Spleen (tissue), 11 donors: ENCODE measurements around the gene ATF5. TPM values are rescaled to one million over a fixed set of nuclear protein-coding genes. Genes with fewer than 3 reads are reported as not detected.
A peak's percentile ranks its signal among the peaks of the same experiment; 100 is the strongest.

Experiments
- DNase-seq: peaks from one replicate; pipeline ENCODE4 v3.0.0-alpha.2; 2020
- H3K27ac ChIP-seq, 8 donors: fragments of 200-600 bp; sonication (generic) in 7 of 8; 1 replicate in 4 of 8; 2 replicates in 4 of 8; pipeline versions ENCODE4 v1.5.0 to v1.8.0; 2016 to 2021; ENCODE audit warnings: inconsistent platforms in 4 of 8, mild to moderate bottlenecking in 4 of 8, moderate library complexity in 1 of 8
- H3K27me3 ChIP-seq, 7 donors: fragments of 200-600 bp; sonication (generic) in 6 of 7; replicated peaks in 1 of 7; 1 replicate in 4 of 7; 2 replicates in 3 of 7; pipeline versions ENCODE4 v1.5.0 to v1.8.0; 2016 to 2021; ENCODE audit warnings: inconsistent platforms in 3 of 7, mild to moderate bottlenecking in 1 of 7
- H3K36me3 ChIP-seq, 6 donors: fragments of 200-600 bp; sonication (generic) in 5 of 6; 1 replicate in 4 of 6; 2 replicates in 2 of 6; pipeline versions ENCODE4 v1.5.0 to v1.8.0; 2016 to 2021; ENCODE audit warnings: inconsistent platforms in 2 of 6
- H3K4me1 ChIP-seq, 6 donors: fragments of 200-600 bp; sonication (generic) in 5 of 6; 1 replicate in 3 of 6; 2 replicates in 3 of 6; pipeline versions ENCODE4 v1.5.0 to v1.8.0; 2016 to 2021; ENCODE audit warnings: inconsistent platforms in 3 of 6
- H3K4me3 ChIP-seq, 8 donors: fragments of 200-600 bp; sonication (generic) in 7 of 8; 1 replicate in 4 of 8; 2 replicates in 4 of 8; pipeline versions ENCODE4 v1.5.0 to v1.8.0; 2016 to 2021; ENCODE audit warnings: inconsistent platforms in 4 of 8, mild to moderate bottlenecking in 4 of 8, moderate library complexity in 2 of 8
- H3K9me3 ChIP-seq, 8 donors: fragments of 200-600 bp; sonication (generic) in 7 of 8; 1 replicate in 4 of 8; 2 replicates in 4 of 8; pipeline versions ENCODE4 v1.5.0 to v1.8.0; 2016 to 2021; ENCODE audit warnings: inconsistent platforms in 4 of 8
- CTCF ChIP-seq, 11 experiments: fragments of 200-600 bp in 7 of 11; fragments of 450-650 bp in 4 of 11; sonication (generic) in 4 of 11; IDR thresholded peaks in 8 of 11; conservative IDR thresholded peaks in 3 of 11; 1 replicate in 7 of 11; 2 replicates in 4 of 11; pipeline versions ENCODE4 v1.4.0 to v1.8.0; 2016 to 2021; ENCODE audit warnings: antibody characterized with exemption in 11 of 11, inconsistent platforms in 4 of 11, mild to moderate bottlenecking in 1 of 11
- POLR2A ChIP-seq, 3 donors: fragments of 450-650 bp; IDR thresholded peaks; one replicate each; pipeline ENCODE4 v1.5.1; 2017; ENCODE audit warnings: antibody characterized with exemption in 3 of 3, mild to moderate bottlenecking in 1 of 3
- POLR2AphosphoS5 ChIP-seq, 3 donors: sonication (generic); formaldehyde crosslinking; IDR thresholded peaks; one replicate each; pipeline ENCODE4 v1.5.1; 2017; ENCODE audit warnings: antibody characterized with exemption in 3 of 3
- WGBS, 5 donors: extraction: QIAGEN DNeasy Blood & Tissue Kit in 3 of 5; methylation state at CpG; one replicate each; pipeline versions ENCODE4 v1.1.5 to v1.1.7; 2013 to 2018; 5-methylcytosine and 5-hydroxymethylcytosine counted together
- intact Hi-C: fragments of 100-400 bp; cut with DNase I; formaldehyde crosslinking; loops from one replicate; pipeline ENCODE4 v1.15.0; 2023; ENCODE audit warnings: low total_unique reads
- polyA plus RNA-seq, 3 donors: library from polyadenylated mRNA; stranded (reverse); fragments of 200-250 nt; gene quantifications; one replicate each; pipeline ENCODE4 v1.2.1, GENCODE V29; 2013
- total RNA-seq, 7 donors: library from RNA; depleted of rRNA in 3 of 7; stranded (reverse); fragments of >200 nt in 3 of 7; fragmentation: NEBNext Ultra II Directional in 4 of 7; extraction: Animal tissue kit (Norgen Biotek cat#: 25700) in 4 of 7; gene quantifications; one replicate each; pipeline versions ENCODE4 v1.1.0 to v1.2.1, GENCODE V29; 2016 to 2021
- donor health status: healthy with polysubstance abuse.
- donor health status: DM: no; HTN: no; CAD: no; lungs with moderate emphysema.
- donor health status: DM: no; HTN: no; CAD: no.
- donor health status: Bipolar disorder and iron deficiency.
- donor health status: healthy.
- donor health status: DM: no; HTN: no; CAD: no.
- donor health status: DM: yes; HTN: yes; CAD: no.

Gene ATF5
- total and polyA plus RNA-seq, 10 donors = 10.2 to 45.8 (median 19.8) TPM

- peaks cover 16 to 60% (median 40%) of the 10 kb centered on the region in 6 donors for H3K4me1 ChIP-seq
Measured at GRCh38 chr19:49930483-49931011, 1.5 kb downstream of the ATF5 start.

GRCh38 chr19:49931293-49932040 is 2.5 kb downstream of the ATF5 start:
- intact Hi-C loops = no loop called here
- H3K27ac ChIP-seq = peak overlapping the region in 4 of 8 donors; percentile 88 to 97 (median 94)

More at GRCh38 chr19:49930483-49931011, 1.5 kb downstream of the ATF5 start:
- peak in 2 of 3 donors; percentile 27 to 28 for TF ChIP-seq POLR2AphosphoS5 (IDR thresholded peaks at IDR 0.05)
- no peak for TF ChIP-seq CTCF (IDR thresholded peaks at IDR 0.05 in 8 of 11, conservative IDR thresholded peaks at IDR 0.05 in 3 of 11)
- intact Hi-C loops = no loop called here
- H3K27me3 ChIP-seq = no peaks in the 10 kb centered on the region
- DNase-seq = peak; percentile 86
- H3K4me3 ChIP-seq = peak overlapping the region in 6 of 8 donors; percentile 93 to 100 (median 100)
- WGBS, 5 donors = 57 to 77% (median 66%) methylated on average over 15 of the region's 15 CpGs
- peaks cover 0 to 44% (median 1%) of the 10 kb centered on the region in 6 donors for H3K36me3 ChIP-seq
- no peaks in the 10 kb centered on the region for H3K9me3 ChIP-seq
- H3K27ac ChIP-seq = peak overlapping the region in 7 of 8 donors; percentile 88 to 97 (median 95)

GRCh38 chr19:49932041-49932451 is 3.0 kb downstream of the ATF5 start:
- intact Hi-C loops = no loop called here
- 89 to 95% (median 91%) methylated on average over 5 of the region's 5 CpGs for WGBS, 5 donors
- Histone ChIP-seq H3K4me1 (peaks cover 15 to 48% (median 31%) of the 10 kb centered on the region in 6 donors), H3K36me3 (peaks cover 0 to 29% (median 0%) of the 10 kb centered on the region in 6 donors), H3K27me3 (no peaks in the 10 kb centered on the region), H3K27ac (no peak overlapping the region), H3K9me3 (no peaks in the 10 kb centered on the region), H3K4me3 (no peak overlapping the region)
- DNase-seq = no peak
- TF ChIP-seq POLR2AphosphoS5 (IDR thresholded peaks at IDR 0.05) (no peak), CTCF (IDR thresholded peaks at IDR 0.05 in 8 of 11, conservative IDR thresholded peaks at IDR 0.05 in 3 of 11) (no peak)

More at GRCh38 chr19:49931293-49932040, 2.5 kb downstream of the ATF5 start:
- peaks cover 16 to 51% (median 34%) of the 10 kb centered on the region in 6 donors for H3K4me1 ChIP-seq
- no peak overlapping the region for H3K4me3 ChIP-seq
- 88 to 98% (median 96%) methylated on average over 7 of the region's 7 CpGs for WGBS, 5 donors
- no peaks in the 10 kb centered on the region for H3K9me3 ChIP-seq
- peaks cover 0 to 35% (median 0%) of the 10 kb centered on the region in 6 donors for H3K36me3 ChIP-seq
- no peaks in the 10 kb centered on the region for H3K27me3 ChIP-seq
- TF ChIP-seq POLR2A (IDR thresholded peaks at IDR 0.05) (no peak), CTCF (IDR thresholded peaks at IDR 0.05 in 8 of 11, conservative IDR thresholded peaks at IDR 0.05 in 3 of 11) (no peak), POLR2AphosphoS5 (IDR thresholded peaks at IDR 0.05) (no peak)
- no peak for DNase-seq

GRCh38 chr19:49932731-49933131 is 3.7 kb downstream of the ATF5 start:
- intact Hi-C loops = no loop called here
- peaks cover 0 to 22% (median 0%) of the 10 kb centered on the region in 6 donors for H3K36me3 ChIP-seq
- peak overlapping the region in 1 of 8 donors; percentile 13 for H3K27ac ChIP-seq
- H3K27me3 ChIP-seq = no peaks in the 10 kb centered on the region
- no peak overlapping the region for H3K4me3 ChIP-seq
- 66 to 78% (median 71%) methylated on average over 20 to 25 of the region's 25 CpGs for WGBS, 5 donors
- peaks cover 14 to 48% (median 31%) of the 10 kb centered on the region in 6 donors for H3K4me1 ChIP-seq
- DNase-seq = peak; percentile 87
- H3K9me3 ChIP-seq = no peaks in the 10 kb centered on the region
- TF ChIP-seq POLR2AphosphoS5 (IDR thresholded peaks at IDR 0.05) = peak; percentile 15 to 72 (median 64)
- TF ChIP-seq POLR2A (IDR thresholded peaks at IDR 0.05) = no peak
